GM19372 (cell line): Measurements from ENCODE around the gene AGPAT2.

Experiments used
- ATAC-seq: cut with Tn5 transposase; IDR thresholded peaks from one replicate; pipeline ENCODE4 v1.9.1; 2021; ENCODE audit warnings: mild to moderate bottlenecking, low read depth, moderate library complexity; ENCODE audit not compliant: unreplicated experiment

AGPAT2 gene

DNA sequence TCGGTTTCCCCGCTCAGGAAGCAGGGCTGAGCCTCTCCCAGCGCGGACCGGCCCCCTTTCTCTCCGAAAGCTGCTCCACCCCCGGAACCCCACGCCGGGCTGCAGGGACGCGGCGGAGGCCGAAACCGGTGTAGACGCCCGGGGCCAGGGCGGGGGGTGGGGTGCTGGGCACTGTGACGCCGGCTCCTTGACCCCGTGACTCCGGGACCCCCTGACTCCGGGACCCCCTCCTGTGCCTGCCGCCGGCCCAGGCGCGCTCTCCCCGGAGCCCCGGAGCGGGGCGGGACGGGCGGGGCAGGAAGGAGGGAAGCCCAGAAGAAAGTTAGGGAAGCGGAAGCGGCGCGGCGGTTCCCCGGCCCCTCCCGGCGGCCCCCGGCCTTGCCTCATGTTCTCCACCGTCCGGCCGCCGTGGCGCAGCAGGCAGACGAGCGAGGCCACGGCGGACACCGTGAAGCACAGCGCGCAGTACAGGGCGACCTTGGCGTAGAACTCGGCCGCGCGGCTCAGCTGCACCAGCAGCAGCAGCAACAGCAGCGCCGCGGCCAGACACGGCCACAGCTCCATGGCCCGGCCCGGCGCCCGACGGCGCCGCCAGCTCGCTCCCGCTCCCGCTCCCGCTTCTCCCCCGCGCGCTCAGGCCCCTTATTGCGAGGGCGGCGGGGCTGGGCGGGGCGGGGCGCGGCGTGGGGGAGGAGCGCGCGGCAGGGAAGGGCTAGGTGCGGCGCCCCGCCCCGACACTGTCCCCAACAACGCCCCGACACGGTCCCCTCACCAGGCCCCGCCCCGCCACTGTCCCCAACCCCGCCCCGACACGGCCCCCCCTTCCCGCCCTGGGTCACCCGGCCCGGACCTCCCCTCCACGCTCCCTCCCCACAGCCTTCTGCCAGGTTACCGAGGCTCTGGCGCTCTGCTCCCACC lies at the start of gene AGPAT2:
Gene AGPAT2, minus strand, starts transcription at position 664 of the 918 bp plus-strand sequence. Its CDS starts 100 bp downstream, at position 564.
- no peak for ATAC-seq

DNA sequence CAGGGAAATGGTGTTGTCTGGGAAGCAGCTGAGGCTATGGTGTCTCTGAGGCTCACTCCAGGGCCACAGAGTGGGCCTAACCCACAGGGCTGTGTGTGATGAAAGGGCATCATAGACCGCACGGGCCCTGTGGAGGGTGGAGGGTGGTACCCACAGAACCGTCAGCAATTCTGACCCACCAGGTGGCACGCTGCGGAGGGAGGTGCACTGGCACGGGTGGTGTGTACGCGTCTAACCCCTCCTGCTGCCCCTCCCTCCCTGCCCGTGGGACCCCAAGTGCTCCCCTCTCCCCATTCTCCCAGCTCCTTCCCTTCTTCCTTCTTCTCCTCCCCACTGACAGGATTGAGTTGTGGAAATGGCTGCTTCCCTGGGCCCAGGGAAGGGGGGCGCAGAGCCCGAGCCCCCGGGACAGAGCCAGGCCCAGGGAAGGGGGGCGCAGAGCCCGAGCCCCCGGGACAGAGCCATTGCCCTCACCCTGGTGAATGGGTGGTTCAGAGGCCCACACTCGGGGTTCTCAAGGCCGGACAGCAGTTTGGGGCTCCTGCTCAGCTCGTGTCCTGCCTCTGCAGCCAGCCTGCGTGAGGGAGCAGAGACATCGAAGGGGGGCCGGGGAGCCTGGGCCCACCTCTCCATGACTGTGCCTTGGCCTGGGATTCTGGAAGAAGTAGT lies 48.7 kb upstream of the AGPAT2 start:
- ATAC-seq, result no peak

DNA sequence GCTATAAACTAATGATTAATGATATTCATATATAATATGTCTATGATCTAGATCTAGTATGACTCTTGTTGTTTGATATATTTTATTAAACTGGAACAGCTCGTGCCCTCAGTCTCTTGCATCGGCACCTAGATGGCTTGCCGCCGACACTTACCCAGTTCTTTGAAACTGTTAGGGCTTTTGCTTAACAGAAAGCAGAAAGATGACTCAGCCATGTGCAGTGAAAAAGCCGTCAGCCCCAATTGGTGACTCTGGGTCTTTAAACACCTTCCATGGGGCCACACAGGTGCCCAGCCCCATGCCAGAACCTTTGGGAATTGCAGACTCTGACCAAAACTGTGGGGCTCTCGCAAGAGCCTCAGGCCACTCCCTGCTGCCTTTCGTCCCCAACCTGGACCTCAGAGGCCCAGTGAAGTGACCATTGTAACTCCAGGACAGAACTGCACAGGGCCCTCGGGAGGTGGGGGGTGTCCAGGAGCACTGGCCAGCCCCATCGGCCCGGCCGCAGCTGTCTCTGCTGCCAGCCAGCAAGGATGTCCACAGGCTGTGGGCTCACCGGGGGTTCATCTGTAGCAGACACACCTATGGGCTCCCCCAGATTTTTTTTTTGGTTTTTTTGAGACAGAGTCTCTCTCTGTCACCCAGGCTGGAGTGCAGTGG lies 47.7 kb upstream of the AGPAT2 start:
- ATAC-seq, result no peak

GRCh38 chr9:136733611-136734010 lies 46.4 kb upstream of the AGPAT2 start:
- ATAC-seq, result no peak

DNA sequence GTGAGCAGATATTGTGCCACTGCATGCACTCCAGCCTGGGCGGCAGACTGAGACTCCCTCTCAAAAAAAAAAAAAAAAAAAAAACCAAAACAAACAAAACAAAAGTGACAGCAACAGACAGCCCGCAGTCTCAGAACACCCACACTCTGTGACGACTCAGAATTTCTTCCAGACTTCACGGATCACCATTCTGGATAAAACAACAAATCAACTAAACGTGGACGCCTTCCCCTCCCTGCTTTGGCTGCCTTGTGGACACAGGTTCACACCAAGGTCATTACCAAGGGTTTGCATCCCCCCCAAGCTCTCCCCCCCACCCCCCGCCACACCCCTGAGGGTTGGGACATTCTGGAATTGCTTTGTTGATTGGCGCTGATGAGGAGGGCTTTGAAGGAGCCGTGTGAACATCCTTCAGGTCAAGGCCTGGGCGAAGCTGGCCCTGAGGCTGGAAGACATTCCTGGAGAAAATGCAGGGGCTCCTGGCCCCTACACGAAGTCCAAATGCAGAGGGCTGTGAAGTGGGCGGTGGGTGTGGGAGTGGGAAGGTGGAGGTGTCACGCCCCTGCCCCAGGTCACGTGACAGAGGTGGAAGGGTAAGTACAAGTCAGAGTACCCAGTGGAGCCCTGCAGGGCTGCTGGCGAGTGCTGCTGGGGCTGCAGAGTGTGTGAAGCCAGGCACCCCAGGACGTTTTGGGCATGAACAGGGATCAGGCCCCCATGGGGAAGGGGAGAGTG lies 45.4 kb upstream of the AGPAT2 start:
- ATAC-seq, result no peak

GRCh38 chr9:136729926-136730325 lies 42.7 kb upstream of the AGPAT2 start:
- no peak for ATAC-seq

DNA sequence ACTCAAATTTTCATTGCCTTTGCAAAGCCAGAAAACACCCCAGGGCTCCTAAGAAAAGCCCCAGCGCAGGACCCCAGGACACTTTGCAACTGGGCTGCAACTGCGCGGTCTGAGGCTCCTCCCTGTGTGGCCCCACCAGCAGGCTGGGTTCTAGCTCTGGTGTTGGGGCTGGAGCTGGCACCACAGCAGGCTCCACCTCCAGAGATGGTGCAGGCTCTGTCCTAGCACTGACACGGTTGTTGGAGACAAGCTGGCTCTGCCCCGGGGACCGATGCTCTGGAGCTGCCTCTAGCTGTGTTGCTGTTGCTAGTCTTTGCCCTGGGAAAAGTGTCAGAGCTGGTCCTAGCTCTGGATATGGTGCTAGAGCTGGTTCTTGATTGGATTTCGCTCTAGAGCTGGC lies 41.9 kb upstream of the AGPAT2 start:
- no peak for ATAC-seq

GRCh38 chr9:136728548-136729123 lies 41.4 kb upstream of the AGPAT2 start:
- ATAC-seq, result peak; percentile 3

DNA sequence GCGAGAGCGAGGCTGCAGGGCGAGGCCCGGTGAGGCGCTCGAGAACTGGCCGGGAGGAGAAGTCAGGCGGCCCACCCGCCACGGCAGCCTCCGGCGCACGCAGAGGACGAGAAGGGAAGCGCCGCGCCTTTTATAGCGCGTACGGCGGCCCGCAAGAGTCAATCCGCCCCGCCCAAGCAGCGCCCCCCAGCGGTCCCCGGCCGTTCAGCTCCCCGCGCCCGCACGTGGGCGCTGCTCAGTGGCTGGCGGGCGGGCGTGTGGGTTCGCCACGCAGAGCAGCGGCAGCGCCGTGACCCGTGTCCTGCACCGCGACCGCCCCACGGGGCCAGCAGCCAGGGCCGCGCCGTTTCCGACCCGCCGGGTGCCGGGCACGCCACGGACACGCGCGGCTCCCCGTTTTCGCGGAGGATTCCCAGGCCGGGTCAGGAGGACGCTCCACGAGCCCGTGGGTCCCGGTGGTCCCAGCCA lies 40.9 kb upstream of the AGPAT2 start:
- peak; percentile 66 for ATAC-seq

- no peak for ATAC-seq
Measured at GRCh38 chr9:136726631-136727191, 39.5 kb upstream of the AGPAT2 start.

DNA sequence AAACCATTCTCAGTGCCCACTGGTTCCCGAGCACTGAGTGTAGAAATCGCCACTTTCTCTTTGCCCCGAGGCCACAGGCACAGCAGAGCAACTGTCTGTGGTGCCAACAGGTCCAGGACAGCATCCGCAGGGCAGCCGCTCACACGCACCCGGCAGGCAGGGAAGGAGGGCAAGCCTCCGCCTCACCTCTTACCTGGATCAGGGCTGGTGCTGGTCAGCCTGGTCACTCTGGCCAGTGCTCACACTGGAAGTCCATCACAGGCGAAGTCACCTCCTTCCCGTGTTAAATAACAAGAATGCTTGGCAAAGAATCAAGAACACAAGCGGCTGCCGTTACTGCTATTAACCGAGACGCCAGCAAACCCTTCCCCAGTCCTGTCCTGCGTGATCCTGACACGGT lies 38.9 kb upstream of the AGPAT2 start:
- ATAC-seq, result no peak

GRCh38 chr9:136725612-136726011 lies 38.4 kb upstream of the AGPAT2 start:
- no peak for ATAC-seq

DNA sequence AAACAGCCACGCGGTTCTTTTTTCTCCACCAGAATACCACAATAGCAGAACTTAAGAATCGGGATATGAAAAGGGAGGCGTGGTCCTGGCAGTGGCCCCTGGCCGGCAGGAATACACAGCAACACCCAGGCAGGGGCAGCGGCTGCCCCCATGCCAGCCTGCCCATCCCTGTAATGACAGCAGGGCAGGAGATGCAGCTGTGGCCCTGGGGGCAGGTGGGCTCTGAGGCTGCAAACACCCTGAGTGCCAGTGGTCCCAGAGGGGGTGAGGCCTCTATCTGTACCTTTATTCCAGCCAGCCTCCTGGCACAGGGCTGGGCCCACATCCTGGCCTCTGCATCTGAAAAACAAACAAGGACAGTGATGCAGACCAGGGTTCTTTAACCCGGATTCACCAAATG lies 37.5 kb upstream of the AGPAT2 start:
- no peak for ATAC-seq

- no peak for ATAC-seq
Measured at GRCh38 chr9:136723989-136724388, 36.7 kb upstream of the AGPAT2 start.

GRCh38 chr9:136723362-136723976 lies 36.2 kb upstream of the AGPAT2 start:
- ATAC-seq, result no peak

GRCh38 chr9:136722969-136723356 lies 35.7 kb upstream of the AGPAT2 start:
- no peak for ATAC-seq

- ATAC-seq, result no peak
Measured at GRCh38 chr9:136722093-136722968, 35.1 kb upstream of the AGPAT2 start.

GRCh38 chr9:136721339-136722092 lies 34.3 kb upstream of the AGPAT2 start:
- no peak for ATAC-seq
